Upper lobe of right lung (tissue), 1 donor: ENCODE measurements around the gene AHI1. TPM values are rescaled to one million over a fixed set of nuclear protein-coding genes. Genes with fewer than 3 reads are reported as not detected.

Experiments
- ATAC-seq: fragments of 200-7000 bp; cut with Tn5 transposase; one replicate; pipeline ENCODE4 v1.9.1; 2020; ENCODE audit warnings: mild to moderate bottlenecking, moderate library complexity
- DNase-seq: peaks from one replicate; pipeline ENCODE4 v3.0.0-alpha.2; 2020
- H3K27ac ChIP-seq: fragments of 200-600 bp; one replicate; pipeline ENCODE4 v1.8.0; 2022
- H3K27me3 ChIP-seq: fragments of 200-600 bp; one replicate; pipeline ENCODE4 v1.8.0; 2022; ENCODE audit warnings: mild to moderate bottlenecking
- H3K36me3 ChIP-seq: fragments of 200-600 bp; one replicate; pipeline ENCODE4 v1.8.0; 2022
- H3K4me1 ChIP-seq: fragments of 200-600 bp; one replicate; pipeline ENCODE4 v1.8.0; 2022
- H3K4me3 ChIP-seq: fragments of 200-600 bp; one replicate; pipeline ENCODE4 v1.8.0; 2022; ENCODE audit warnings: mild to moderate bottlenecking
- H3K9me3 ChIP-seq: fragments of 200-600 bp; one replicate; pipeline ENCODE4 v1.8.0; 2022
- intact Hi-C: fragments of 100-400 bp; cut with DNase I; formaldehyde crosslinking; loops from one replicate; pipeline ENCODE4 v1.11.0; 2022
- total RNA-seq: library from RNA; stranded (reverse); fragmentation: NEBNext Ultra II Directional; extraction: Animal tissue kit (Norgen Biotek cat#: 25700); gene quantifications from one replicate; pipeline ENCODE4 v1.2.1, GENCODE V29; 2021
- TF ChIP-seq, protein P1 (sequence below): fragments of 200-600 bp; IDR thresholded peaks from one replicate; pipeline ENCODE4 v1.8.0; 2022; ENCODE audit warnings: antibody characterized with exemption
- donor health status: DM: no; HTN: yes; CAD: no; lungs with severe emphysema.

AHI1 gene
- total RNA-seq, 1 donor from 2014 or later: 33.4 TPM

- Histone ChIP-seq H3K4me1 (no peaks in the 10 kb centered on the region), H3K4me3 (no peak overlapping the region), H3K36me3 (peaks cover 29% of the 10 kb centered on the region), H3K27ac (no peak overlapping the region), H3K27me3 (no peaks in the 10 kb centered on the region), H3K9me3 (no peaks in the 10 kb centered on the region)
- TF ChIP-seq, protein P1, sequence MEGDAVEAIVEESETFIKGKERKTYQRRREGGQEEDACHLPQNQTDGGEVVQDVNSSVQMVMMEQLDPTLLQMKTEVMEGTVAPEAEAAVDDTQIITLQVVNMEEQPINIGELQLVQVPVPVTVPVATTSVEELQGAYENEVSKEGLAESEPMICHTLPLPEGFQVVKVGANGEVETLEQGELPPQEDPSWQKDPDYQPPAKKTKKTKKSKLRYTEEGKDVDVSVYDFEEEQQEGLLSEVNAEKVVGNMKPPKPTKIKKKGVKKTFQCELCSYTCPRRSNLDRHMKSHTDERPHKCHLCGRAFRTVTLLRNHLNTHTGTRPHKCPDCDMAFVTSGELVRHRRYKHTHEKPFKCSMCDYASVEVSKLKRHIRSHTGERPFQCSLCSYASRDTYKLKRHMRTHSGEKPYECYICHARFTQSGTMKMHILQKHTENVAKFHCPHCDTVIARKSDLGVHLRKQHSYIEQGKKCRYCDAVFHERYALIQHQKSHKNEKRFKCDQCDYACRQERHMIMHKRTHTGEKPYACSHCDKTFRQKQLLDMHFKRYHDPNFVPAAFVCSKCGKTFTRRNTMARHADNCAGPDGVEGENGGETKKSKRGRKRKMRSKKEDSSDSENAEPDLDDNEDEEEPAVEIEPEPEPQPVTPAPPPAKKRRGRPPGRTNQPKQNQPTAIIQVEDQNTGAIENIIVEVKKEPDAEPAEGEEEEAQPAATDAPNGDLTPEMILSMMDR: no peak
- ATAC-seq: no peak
- DNase-seq: no peak
- intact Hi-C loops: no loop called here
These were observed 36.3 kb downstream of the AHI1 start for GRCh38 chr6:135461208-135461607.

DNA sequence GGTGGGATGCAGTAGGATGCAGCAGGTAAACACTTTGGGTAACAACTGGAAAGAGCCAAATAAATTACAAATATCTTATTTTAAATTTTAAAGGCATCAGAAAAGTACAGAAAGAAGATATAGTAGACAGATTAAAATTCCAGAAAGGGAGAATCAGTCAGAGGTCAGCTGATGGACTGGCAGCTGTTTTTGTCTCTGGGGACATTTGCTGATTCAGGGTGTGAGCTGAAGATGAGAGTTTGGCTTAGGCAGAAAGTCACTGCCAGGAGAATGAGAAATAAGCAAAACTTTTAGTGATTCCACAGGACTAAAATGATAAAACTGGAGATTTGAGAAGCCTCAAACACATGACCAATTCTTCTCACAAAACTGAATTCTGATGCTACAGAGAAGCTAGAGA, 39.5 kb downstream of the AHI1 start:
- Histone ChIP-seq H3K9me3 (no peaks in the 10 kb centered on the region), H3K27me3 (no peaks in the 10 kb centered on the region), H3K27ac (no peak overlapping the region), H3K4me1 (no peaks in the 10 kb centered on the region), H3K36me3 (peaks cover 6% of the 10 kb centered on the region), H3K4me3 (no peak overlapping the region)
- ATAC-seq: no peak
- DNase-seq: no peak
- TF ChIP-seq, protein P1: no peak
- intact Hi-C loops: no loop called here

- H3K27ac ChIP-seq: no peak overlapping the region
- DNase-seq (no peak), ATAC-seq (peak; percentile 37)
- H3K36me3 ChIP-seq: peaks cover 33% of the 10 kb centered on the region
- intact Hi-C loops: no loop called here
- H3K27me3 ChIP-seq: no peaks in the 10 kb centered on the region
- no peaks in the 10 kb centered on the region for H3K9me3 ChIP-seq
- TF ChIP-seq, protein P1: peak; percentile 69
- no peaks in the 10 kb centered on the region for H3K4me1 ChIP-seq
- no peak overlapping the region for H3K4me3 ChIP-seq
These were observed 45.8 kb downstream of the AHI1 start for GRCh38 chr6:135451617-135452190.

- intact Hi-C loops: no loop called here
- no peak for DNase-seq
- no peak for ATAC-seq
These were observed 48.3 kb downstream of the AHI1 start for GRCh38 chr6:135449246-135449645.

DNA sequence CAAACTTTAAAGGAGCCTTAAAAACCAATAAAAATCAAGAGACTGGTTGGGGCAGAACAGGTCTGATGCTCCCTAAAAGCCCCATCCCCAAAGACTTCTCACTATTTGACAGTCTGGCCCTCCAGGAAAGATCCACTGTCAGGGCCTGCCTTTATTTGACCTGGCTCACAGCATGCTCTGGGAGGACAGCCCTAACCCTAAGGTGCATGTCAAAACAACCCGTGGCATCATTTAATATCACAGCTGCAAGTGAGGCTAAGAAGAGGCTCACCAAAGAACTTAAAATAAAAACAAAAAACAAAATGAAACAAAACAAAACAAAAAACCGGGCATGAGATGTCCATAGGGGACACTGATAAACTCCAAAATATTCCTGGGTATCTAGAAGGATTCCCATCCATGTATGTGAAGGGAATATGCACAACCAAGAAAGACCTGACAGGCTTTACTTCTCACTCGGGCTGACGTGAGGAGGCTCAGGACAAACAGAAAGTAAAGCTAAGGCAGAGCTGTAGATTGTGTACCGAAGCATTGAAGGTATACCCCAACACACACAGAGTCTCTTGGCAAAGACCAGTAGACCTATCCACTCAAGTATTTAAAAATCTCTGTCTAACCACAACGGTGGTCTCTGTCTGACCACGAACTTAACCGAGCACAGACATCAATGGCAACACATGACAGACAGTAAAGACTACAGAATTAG, 57.3 kb downstream of the AHI1 start:
- H3K9me3 ChIP-seq: no peaks in the 10 kb centered on the region
- no peaks in the 10 kb centered on the region for H3K27me3 ChIP-seq
- intact Hi-C loops: no loop called here
- no peak overlapping the region for H3K4me3 ChIP-seq
- peaks cover 33% of the 10 kb centered on the region for H3K36me3 ChIP-seq
- H3K4me1 ChIP-seq: no peaks in the 10 kb centered on the region
- ATAC-seq (no peak), DNase-seq (no peak)
- TF ChIP-seq, protein P1: no peak
- no peak overlapping the region for H3K27ac ChIP-seq

More at GRCh38 chr6:135449246-135449645, 48.3 kb downstream of the AHI1 start:
- H3K36me3 ChIP-seq: peaks cover 37% of the 10 kb centered on the region
- TF ChIP-seq, protein P1: no peak
- no peaks in the 10 kb centered on the region for H3K9me3 ChIP-seq
- H3K4me3 ChIP-seq: no peak overlapping the region
- H3K4me1 ChIP-seq: no peaks in the 10 kb centered on the region
- no peaks in the 10 kb centered on the region for H3K27me3 ChIP-seq
- H3K27ac ChIP-seq: no peak overlapping the region
